GM19468 (cell line): ENCODE data around the gene MCMBP.

ENCODE experiments used
- ATAC-seq: cut with Tn5 transposase; IDR thresholded peaks from one replicate; pipeline ENCODE4 v1.9.1; 2021; ENCODE audit warnings: mild to moderate bottlenecking, moderate library complexity, moderate number of reproducible peaks; ENCODE audit not compliant: unreplicated experiment; ENCODE audit errors: extremely low read depth

Gene MCMBP

GRCh38 chr10:119834188-119834587 is 38.5 kb downstream of the MCMBP start:
- no peak for ATAC-seq

DNA sequence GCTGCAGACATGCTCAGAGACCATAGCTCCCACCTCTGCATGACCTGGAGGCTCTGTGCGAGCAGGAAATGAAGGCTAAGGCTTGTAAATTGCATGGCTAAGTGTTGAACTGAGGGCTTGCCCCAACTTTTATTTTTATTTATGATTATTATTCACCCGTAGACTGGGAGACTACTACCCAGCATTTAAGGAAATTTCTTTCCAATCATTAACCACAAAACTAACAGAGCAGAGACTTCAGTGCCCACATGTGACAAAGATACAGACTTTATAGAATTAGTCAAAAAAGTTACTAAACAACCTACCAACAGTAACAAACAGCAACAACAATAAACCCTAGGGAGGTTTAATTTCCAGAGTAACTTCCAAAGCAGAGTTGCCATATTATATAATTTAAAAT is 39.7 kb downstream of the MCMBP start:
- no peak for ATAC-seq

GRCh38 chr10:119831656-119832055 is 41.0 kb downstream of the MCMBP start:
- ATAC-seq, result no peak

GRCh38 chr10:119830851-119831250 is 41.8 kb downstream of the MCMBP start:
- ATAC-seq, result no peak

DNA sequence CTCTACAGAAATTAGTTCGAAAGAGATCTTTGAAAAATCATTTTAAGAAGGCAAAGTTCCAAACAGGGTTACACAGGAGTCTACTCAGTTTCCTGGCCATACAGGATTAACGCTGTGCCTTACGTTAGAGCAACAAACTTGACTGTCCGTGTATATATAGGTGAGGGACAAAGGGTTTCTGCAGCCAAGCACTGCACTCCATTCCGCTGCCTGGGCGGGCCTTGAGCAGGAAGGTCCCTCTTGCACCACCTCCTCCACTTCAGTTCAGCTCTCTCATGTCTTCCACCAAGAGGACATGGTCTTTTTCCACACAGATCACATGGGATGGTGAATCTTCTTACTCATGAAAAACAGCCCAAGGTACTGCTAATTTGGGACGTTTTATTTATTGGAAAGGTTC is 43.2 kb downstream of the MCMBP start:
- ATAC-seq, result no peak

- ATAC-seq, result no peak
These were observed 45.2 kb downstream of the MCMBP start for GRCh38 chr10:119827430-119827829.

DNA sequence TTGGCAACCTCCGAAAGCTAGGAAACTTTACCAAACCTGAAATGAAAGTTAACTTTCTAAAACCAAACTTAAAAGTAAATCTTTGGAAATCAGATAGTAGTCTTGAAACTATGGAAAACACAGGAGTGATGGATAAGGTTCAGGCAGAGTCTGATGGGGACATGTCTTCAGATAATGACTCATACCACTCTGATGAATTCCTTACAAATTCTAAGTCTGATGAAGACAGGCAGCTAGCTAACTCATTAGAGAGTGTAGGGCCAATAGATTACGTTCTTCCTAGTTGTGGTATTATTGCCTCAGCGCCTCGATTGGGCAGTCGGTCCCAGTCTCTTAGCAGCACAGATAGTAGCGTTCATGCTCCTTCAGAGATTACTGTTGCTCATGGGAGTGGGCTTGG is 45.9 kb downstream of the MCMBP start:
- no peak for ATAC-seq

DNA sequence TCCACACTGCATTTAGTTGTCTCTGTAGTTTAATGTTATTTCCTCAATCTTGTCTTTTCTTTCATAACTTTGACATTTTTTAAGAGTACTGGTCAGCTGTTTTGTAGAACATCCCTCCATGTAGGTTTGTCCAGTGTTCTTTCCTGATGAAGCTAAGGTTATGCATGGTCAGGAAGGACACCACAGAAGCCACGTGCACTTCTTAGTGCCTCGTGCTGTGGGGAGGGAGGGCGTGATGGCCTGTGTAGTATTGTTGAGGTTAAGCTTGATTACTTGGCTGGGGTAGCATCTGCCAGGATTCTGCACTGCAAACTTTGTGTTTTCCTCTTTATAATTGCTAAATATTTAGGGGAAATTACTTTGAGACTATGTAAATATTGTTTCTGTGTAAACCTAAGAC is 48.3 kb downstream of the MCMBP start:
- ATAC-seq, result no peak

DNA sequence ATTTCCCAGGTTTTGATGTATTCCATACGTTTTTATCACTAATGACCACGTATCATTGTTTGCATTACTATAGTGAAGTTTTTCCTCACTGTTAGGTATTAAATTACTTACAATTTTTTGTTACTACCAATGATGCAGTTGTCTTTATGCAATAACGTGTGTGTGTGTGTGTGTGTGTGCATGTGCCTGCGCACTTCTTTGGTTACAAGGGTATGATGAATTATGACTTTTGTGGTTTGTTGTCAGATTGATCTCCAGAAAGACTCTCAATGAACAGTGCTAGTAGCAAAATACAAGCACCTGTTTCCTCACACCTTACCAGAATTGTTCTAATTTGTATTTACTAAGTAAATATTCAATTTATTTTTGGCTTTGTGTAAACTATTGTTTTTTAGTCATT is 51.5 kb downstream of the MCMBP start:
- ATAC-seq, result no peak

DNA sequence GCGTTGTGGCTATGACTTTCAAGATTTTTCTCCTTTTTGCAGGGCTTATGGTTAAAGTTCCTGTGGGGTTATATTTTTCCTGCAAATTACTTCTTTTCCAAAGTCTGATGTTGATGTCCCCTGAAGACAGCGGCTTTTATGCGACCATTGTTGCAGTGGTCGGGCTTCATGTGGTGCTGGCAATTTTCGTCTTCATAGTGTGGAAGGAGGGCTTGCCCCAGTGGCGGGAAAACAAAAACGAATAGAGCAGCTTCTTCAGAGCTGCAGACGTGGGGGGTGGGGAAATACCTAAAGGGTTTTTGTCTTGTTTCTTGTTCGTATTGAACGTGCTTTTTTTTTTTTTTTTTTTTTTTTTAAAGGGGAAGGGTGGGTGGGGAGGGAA is 53.8 kb downstream of the MCMBP start:
- ATAC-seq, result no peak

DNA sequence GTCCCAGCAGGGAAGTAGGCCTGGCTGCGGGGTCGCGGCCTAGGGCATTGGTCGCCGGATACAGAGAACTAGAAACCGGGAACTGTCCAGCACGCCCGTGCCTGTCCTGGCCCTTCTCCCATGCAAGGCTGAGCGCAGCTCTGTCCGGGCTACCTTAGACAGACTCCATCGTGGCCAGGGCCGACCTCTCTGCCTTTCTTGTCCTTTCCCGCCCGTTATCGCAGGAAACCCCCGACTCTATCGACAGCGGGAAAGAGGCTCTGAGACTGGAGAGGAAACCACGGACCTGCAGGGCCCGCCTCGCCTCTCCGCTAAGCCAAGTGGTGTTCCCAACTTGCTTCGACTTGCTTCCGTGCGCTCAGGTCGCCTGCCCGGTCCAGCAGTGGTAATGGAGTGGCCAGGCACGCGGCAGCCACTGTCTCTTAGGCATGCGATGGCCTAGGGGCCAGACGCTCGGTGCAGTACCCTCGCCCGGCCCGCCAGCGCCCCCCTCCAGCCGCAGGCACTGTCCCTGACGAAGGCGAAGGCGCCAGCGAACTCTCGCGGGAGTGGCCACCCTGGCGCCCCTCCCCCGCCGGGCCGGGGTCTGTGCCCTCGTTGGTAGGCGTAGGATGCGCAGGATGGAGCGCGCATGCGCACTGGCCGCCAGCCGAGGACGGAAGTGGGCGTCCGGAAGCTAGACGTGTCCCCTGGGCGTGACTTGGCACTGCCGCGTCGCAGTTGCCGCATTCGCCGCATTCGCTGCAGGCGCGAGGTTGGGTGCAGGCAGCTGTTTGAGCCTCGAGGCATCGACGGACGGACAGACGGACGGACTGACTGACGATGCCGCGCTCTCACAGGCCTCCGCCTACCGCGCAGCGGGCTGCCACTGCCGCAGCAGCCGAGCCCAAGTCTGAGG is 54.4 kb downstream of the MCMBP start:
- no peak for ATAC-seq

DNA sequence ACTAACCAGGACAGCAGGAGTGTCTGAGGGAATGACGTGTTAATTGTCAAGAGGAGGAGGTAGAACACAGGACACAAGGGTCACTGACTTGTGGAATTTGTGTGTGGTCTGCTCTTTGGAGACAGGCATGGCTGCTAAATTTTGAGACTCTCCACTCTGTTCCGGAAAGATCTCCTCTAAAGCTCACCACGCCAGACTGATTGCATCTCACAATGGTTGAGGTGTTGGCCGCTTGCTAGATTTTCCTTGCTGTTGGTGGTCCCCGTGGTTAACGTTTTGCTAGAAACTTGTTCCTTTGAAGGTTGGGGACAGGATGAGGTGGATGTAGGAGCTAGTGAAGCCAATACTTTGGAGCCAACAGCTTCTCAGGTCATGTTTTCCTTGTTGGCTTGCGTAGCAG is 57.0 kb downstream of the MCMBP start:
- no peak for ATAC-seq

DNA sequence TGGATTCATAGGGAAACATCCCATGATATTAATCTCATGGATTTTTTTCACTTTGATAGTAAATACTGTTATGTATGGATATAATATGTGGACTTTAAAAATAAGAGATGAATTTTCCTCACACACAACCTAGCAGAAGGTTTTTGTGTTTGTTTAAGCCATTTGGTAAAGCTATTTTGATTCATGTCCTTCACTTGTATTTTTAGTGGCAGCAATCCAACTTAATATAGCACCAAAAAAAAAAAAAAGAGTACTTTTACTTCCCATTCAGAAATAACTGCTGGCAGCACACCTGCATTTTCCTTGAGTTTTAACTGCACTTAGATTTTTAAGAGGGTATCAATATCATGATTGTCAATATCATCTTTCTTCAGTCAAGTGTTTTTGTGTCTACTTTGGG is 60.0 kb downstream of the MCMBP start:
- no peak for ATAC-seq

DNA sequence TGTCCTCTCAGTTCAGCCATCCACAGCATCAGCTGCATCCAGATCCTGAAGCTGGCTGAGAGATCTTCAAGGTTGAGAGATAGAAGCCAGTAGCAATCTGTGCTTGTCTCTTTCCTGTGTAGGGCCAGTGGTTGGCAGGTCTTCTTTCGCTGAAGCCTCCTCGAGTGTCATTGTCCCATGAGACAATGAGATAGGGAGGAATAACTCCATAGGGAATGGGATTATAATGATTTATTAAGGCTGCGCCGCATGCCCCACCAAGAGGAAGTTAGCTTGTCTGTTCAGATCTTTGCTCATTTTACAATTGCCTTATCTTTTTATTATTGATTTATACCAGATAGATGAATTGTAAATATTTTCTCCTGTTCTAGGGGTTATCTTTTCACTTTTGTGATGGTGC is 61.5 kb downstream of the MCMBP start:
- no peak for ATAC-seq

DNA sequence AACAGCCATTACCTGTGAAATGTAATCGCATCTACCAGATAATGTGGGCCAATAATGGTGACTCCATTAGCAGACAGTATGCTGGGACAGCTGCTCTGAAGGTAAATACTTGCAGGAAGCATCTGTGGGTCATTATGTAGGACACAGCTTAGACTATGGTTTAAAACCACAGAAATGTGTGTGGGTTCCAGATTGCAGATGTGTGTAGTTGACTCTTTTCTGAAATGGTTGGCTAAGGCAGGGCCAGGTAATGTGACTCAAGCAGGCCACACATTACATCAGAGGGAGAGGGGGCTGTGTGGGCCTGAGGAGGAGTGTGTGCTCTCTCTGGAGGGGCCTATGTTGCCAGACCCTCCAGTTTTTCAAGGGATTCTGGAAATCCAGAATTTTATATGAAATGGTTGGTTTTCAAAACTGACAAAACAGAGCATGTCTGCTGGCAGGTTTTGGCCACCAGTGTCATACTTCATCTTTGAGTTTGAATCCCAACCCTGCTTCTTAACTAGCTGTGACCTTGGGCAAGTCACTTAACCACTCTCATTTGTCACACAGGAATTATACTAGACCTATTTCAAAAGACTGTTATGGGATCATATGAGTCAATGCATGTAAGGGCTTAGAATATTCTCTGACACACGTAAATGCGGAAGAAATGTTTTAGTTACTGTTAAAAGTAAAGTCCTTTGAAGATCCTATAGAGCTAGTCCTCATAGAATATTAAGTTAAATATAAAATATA is 64.5 kb downstream of the MCMBP start:
- no peak for ATAC-seq

- no peak for ATAC-seq
These were observed 66.1 kb downstream of the MCMBP start for GRCh38 chr10:119806334-119807130.

- ATAC-seq, result no peak
These were observed 66.9 kb downstream of the MCMBP start for GRCh38 chr10:119805702-119806230.

- ATAC-seq, result no peak
These were observed 69.4 kb downstream of the MCMBP start for GRCh38 chr10:119803264-119803663.

DNA sequence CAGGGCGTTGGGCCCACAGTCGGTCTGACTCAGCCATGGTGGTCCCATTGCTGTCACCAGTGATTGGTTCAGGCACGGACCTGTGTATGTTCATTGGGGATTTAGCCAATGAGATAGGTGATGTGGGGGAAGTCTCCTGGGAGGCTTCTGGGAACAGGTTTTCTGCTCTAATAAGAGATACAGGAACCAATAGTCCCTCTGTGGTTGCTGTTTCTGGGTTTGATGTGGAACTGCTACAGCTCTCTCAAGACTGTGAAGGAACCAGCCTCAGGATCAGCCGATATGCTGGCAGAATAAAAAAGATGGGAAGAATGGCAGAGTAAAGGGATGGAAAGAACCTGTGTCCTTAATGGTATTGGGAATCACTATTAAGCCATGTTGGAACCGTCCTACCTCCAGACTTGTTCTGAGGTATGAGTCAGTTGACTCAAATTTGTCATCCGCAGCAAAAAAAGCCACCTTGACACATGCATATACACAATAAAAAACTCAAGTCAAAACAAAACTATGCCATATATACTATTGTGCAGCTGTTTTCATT is 70.6 kb downstream of the MCMBP start:
- ATAC-seq, result no peak

- ATAC-seq, result no peak
These were observed 71.5 kb downstream of the MCMBP start for GRCh38 chr10:119801176-119801575.
